ENCODE data around the gene NPDC1. TPM values are rescaled to one million over a fixed set of nuclear protein-coding genes. Genes with fewer than 3 reads are reported as not detected.
A peak's percentile ranks its signal among the peaks of the same experiment; 100 is the strongest.

The NPDC1 gene
- total and polyA plus RNA-seq, 2 donors (not counting 1 experiment from before 2014, with no cell fraction given) = 9.0 to 15.7 TPM

- Histone ChIP-seq H4K20me1 (ENCODE audit: control insufficient read depth, extremely low read depth, insufficient read depth, low read length) (no peaks in the 10 kb centered on the region), H3K9ac (ENCODE audit: insufficient read depth, low read length) (no peak overlapping the region), H3K4me3 (replicated peaks in 1 of 4; ENCODE audit: control extremely low read depth in 1 of 4, insufficient read depth in 1 of 4, low read depth in 3 of 4, low read length in 4 of 4) (no peak overlapping the region), H3K27ac (ENCODE audit: insufficient read depth, low read length) (no peak overlapping the region), H3K27me3 (ENCODE audit: control insufficient read depth, insufficient read depth, low read length) (no peaks in the 10 kb centered on the region), H3K4me1 (ENCODE audit: control insufficient read depth, extremely low read depth, insufficient read depth, low read length) (peaks cover 19% of the 10 kb centered on the region), H2AFZ (ENCODE audit: low read length) (no peak overlapping the region), H3K9me3 (ENCODE audit: control insufficient read depth, insufficient read depth, low read depth, low read length) (no peaks in the 10 kb centered on the region), H3K79me2 (ENCODE audit: control insufficient read depth, insufficient read depth, low read length) (no peaks in the 10 kb centered on the region), H3K36me3 (ENCODE audit: control insufficient read depth, insufficient read depth, low read length) (no peaks in the 10 kb centered on the region), H3K4me2 (ENCODE audit: extremely low read depth, insufficient read depth, low read length) (no peak overlapping the region)
- DNase-seq (ENCODE audit: low read depth in 2 of 2) = no peak
- TF ChIP-seq CTCF (conservative IDR thresholded peaks at IDR 0.05 in 1 of 2, IDR thresholded peaks at IDR 0.05 in 1 of 2; ENCODE audit: low read depth in 1 of 2, low read length in 2 of 2) (no peak), EZH2 (IDR thresholded peaks at IDR 0.05; ENCODE audit: low read length, missing control alignments) (no peak)
Measured at GRCh38 chr9:137002646-137003041, 43.3 kb downstream of the NPDC1 start.

GRCh38 chr9:137001857-137002645 lies 43.9 kb downstream of the NPDC1 start:
- DNase-seq (ENCODE audit: low read depth in 2 of 2) = no peak
- no peaks in the 10 kb centered on the region for H3K27me3 ChIP-seq (ENCODE audit: control insufficient read depth, insufficient read depth, low read length)
- no peak overlapping the region for H3K9ac ChIP-seq (ENCODE audit: insufficient read depth, low read length)
- no peak overlapping the region for H3K27ac ChIP-seq (ENCODE audit: insufficient read depth, low read length)
- no peak overlapping the region for H3K4me2 ChIP-seq (ENCODE audit: extremely low read depth, insufficient read depth, low read length)
- H3K4me3 ChIP-seq (replicated peaks in 1 of 4; ENCODE audit: control extremely low read depth in 1 of 4, insufficient read depth in 1 of 4, low read depth in 3 of 4, low read length in 4 of 4) = no peak overlapping the region
- H3K79me2 ChIP-seq (ENCODE audit: control insufficient read depth, insufficient read depth, low read length) = no peaks in the 10 kb centered on the region
- no peaks in the 10 kb centered on the region for H3K36me3 ChIP-seq (ENCODE audit: control insufficient read depth, insufficient read depth, low read length)
- TF ChIP-seq CTCF (conservative IDR thresholded peaks at IDR 0.05 in 1 of 2, IDR thresholded peaks at IDR 0.05 in 1 of 2; ENCODE audit: low read depth in 1 of 2, low read length in 2 of 2) (no peak), EZH2 (IDR thresholded peaks at IDR 0.05; ENCODE audit: low read length, missing control alignments) (no peak)
- no peaks in the 10 kb centered on the region for H3K9me3 ChIP-seq (ENCODE audit: control insufficient read depth, insufficient read depth, low read depth, low read length)
- no peaks in the 10 kb centered on the region for H4K20me1 ChIP-seq (ENCODE audit: control insufficient read depth, extremely low read depth, insufficient read depth, low read length)
- no peak overlapping the region for H2AFZ ChIP-seq (ENCODE audit: low read length)
- peaks cover 16% of the 10 kb centered on the region for H3K4me1 ChIP-seq (ENCODE audit: control insufficient read depth, extremely low read depth, insufficient read depth, low read length)

GRCh38 chr9:137000177-137000930 lies 45.6 kb downstream of the NPDC1 start:
- TF ChIP-seq EZH2 (IDR thresholded peaks at IDR 0.05; ENCODE audit: low read length, missing control alignments) (no peak), CTCF (conservative IDR thresholded peaks at IDR 0.05 in 1 of 2, IDR thresholded peaks at IDR 0.05 in 1 of 2; ENCODE audit: low read depth in 1 of 2, low read length in 2 of 2) (no peak)
- H3K79me2 ChIP-seq (ENCODE audit: control insufficient read depth, insufficient read depth, low read length) = no peaks in the 10 kb centered on the region
- H3K36me3 ChIP-seq (ENCODE audit: control insufficient read depth, insufficient read depth, low read length) = no peaks in the 10 kb centered on the region
- H3K9ac ChIP-seq (ENCODE audit: insufficient read depth, low read length) = no peak overlapping the region
- H3K4me1 ChIP-seq (ENCODE audit: control insufficient read depth, extremely low read depth, insufficient read depth, low read length) = peaks cover 13% of the 10 kb centered on the region
- H4K20me1 ChIP-seq (ENCODE audit: control insufficient read depth, extremely low read depth, insufficient read depth, low read length) = no peaks in the 10 kb centered on the region
- H3K27ac ChIP-seq (ENCODE audit: insufficient read depth, low read length) = no peak overlapping the region
- H3K27me3 ChIP-seq (ENCODE audit: control insufficient read depth, insufficient read depth, low read length) = no peaks in the 10 kb centered on the region
- peak; percentile 67 to 68 for DNase-seq (ENCODE audit: low read depth in 2 of 2)
- H2AFZ ChIP-seq (ENCODE audit: low read length) = no peak overlapping the region
- no peaks in the 10 kb centered on the region for H3K9me3 ChIP-seq (ENCODE audit: control insufficient read depth, insufficient read depth, low read depth, low read length)
- H3K4me2 ChIP-seq (ENCODE audit: extremely low read depth, insufficient read depth, low read length) = peak overlapping the region; percentile 7
- H3K4me3 ChIP-seq (replicated peaks in 1 of 4; ENCODE audit: control extremely low read depth in 1 of 4, insufficient read depth in 1 of 4, low read depth in 3 of 4, low read length in 4 of 4) = no peak overlapping the region
